Gastrocnemius medialis (tissue), 4 donors: ENCODE results near the gene SPG21. TPM values are rescaled to one million over a fixed set of nuclear protein-coding genes. Genes with fewer than 3 reads are reported as not detected.

ENCODE experiments used
- ATAC-seq, 2 donors: fragments of 150-250 bp; one replicate each; pipeline ENCODE4 v1.9.1; 2016
- DNase-seq, 2 donors: peaks; one replicate each; pipeline ENCODE4 v3.0.0-alpha.2; 2019
- H3K27ac ChIP-seq, 4 donors: fragments of 200-600 bp; sonication (generic); 1 replicate in 1 of 4; 2 replicates in 3 of 4; pipeline ENCODE4 v1.5.1; 2016 to 2018; ENCODE audit warnings: mild to moderate bottlenecking in 2 of 4, moderate library complexity in 1 of 4
- H3K27me3 ChIP-seq, 3 donors: fragments of 200-600 bp; sonication (generic) in 2 of 3; 1 replicate in 1 of 3; 2 replicates in 2 of 3; pipeline versions ENCODE4 v1.5.1 to v1.6.0; 2016 to 2019; ENCODE audit warnings: mild to moderate bottlenecking in 1 of 3, moderate library complexity in 1 of 3
- H3K36me3 ChIP-seq, 2 donors: fragments of 200-600 bp; sonication (generic) in 1 of 2; one replicate each; pipeline ENCODE4 v1.5.1; 2017 to 2018
- H3K4me1 ChIP-seq, 2 donors: fragments of 200-600 bp; sonication (generic) in 1 of 2; one replicate each; pipeline ENCODE4 v1.5.1; 2016 to 2017; ENCODE audit warnings: mild to moderate bottlenecking in 2 of 2
- H3K4me3 ChIP-seq, 4 donors: fragments of 200-600 bp; sonication (generic) in 3 of 4; 1 replicate in 1 of 4; 2 replicates in 3 of 4; pipeline ENCODE4 v1.5.1; 2016 to 2019; ENCODE audit warnings: mild to moderate bottlenecking in 2 of 4
- H3K9me3 ChIP-seq, 3 donors: fragments of 200-600 bp; sonication (generic) in 2 of 3; 1 replicate in 1 of 3; 2 replicates in 2 of 3; pipeline ENCODE4 v1.5.1; 2016 to 2019
- CTCF ChIP-seq, 5 experiments: fragments of 450-650 bp in 3 of 5; fragments of 200-600 bp in 2 of 5; sonication (generic) in 2 of 5; IDR thresholded peaks in 4 of 5; conservative IDR thresholded peaks in 1 of 5; 1 replicate in 4 of 5; 2 replicates in 1 of 5; pipeline ENCODE4 v1.5.1; 2016 to 2019; ENCODE audit warnings: antibody characterized with exemption in 5 of 5, mild to moderate bottlenecking in 3 of 5, moderate library complexity in 3 of 5
- POLR2A ChIP-seq, 2 donors: fragments of 450-650 bp; IDR thresholded peaks; one replicate each; pipeline ENCODE4 v1.6.1; 2017; ENCODE audit warnings: antibody characterized with exemption in 2 of 2, mild to moderate bottlenecking in 2 of 2, moderate library complexity in 2 of 2
- in situ Hi-C, 4 donors: fragments of 200-750 bp; cut with MboI; loops; one replicate each; pipeline versions ENCODE4 v1.15.0 to v1.8.0; 2017; ENCODE audit warnings: low sequenced_read_pairs in 4 of 4
- intact Hi-C: fragments of 100-400 bp; cut with DNase I; formaldehyde crosslinking; loops from one replicate; pipeline ENCODE4 v1.15.1; 2023; ENCODE audit warnings: low total_unique reads
- total RNA-seq, 4 donors: library from RNA; depleted of rRNA; stranded (reverse); fragments of >200 nt; gene quantifications; one replicate each; pipeline versions ENCODE4 v1.1.0 to v1.2.3, GENCODE V29; 2016

SPG21 gene
- total RNA-seq, 4 donors from 2014 or later, result 61.9 to 84.4 (median 72.5) TPM

DNA sequence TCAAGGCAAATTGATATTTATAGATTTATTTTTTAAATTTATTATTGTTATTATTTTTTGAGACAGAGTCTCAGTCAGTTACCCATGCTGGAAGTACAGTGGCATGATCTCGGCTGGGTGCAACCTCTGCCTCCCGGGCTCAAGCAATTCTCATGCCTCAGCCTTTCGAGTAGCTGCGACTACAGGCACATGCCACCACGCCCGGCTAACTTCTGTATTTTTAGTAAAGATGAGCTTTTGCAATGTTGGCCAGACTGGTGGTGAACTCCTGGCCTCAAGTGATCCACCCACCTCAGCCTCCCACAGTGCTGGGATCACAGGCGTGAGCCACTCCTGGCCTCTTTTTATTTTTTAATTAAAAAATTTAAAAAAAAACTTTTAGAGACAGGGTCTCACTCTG is 19.0 kb downstream of the SPG21 start:
- no peaks in the 10 kb centered on the region for H3K27me3 ChIP-seq
- H3K27ac ChIP-seq, result no peak overlapping the region
- in situ Hi-C loops, result no loop called here
- no peaks in the 10 kb centered on the region for H3K9me3 ChIP-seq
- intact Hi-C loops, result no loop called here
- H3K4me1 ChIP-seq, result no peaks in the 10 kb centered on the region
- peak in 1 of 2 donors; percentile 6 for DNase-seq
- H3K4me3 ChIP-seq, result no peak overlapping the region
- no peak for TF ChIP-seq POLR2A (IDR thresholded peaks at IDR 0.05)
- no peak for TF ChIP-seq CTCF (IDR thresholded peaks at IDR 0.05 in 4 of 5, conservative IDR thresholded peaks at IDR 0.05 in 1 of 5)
- H3K36me3 ChIP-seq, result peaks cover 0 to 89% of the 10 kb centered on the region in 2 donors
- no peak for ATAC-seq

- DNase-seq, result no peak
- in situ Hi-C loops (no loop called here), intact Hi-C loops (no loop called here)
- no peaks in the 10 kb centered on the region for H3K9me3 ChIP-seq
- H3K4me1 ChIP-seq, result no peaks in the 10 kb centered on the region
- H3K4me3 ChIP-seq, result no peak overlapping the region
- peaks cover 3 to 89% of the 10 kb centered on the region in 2 donors for H3K36me3 ChIP-seq
- TF ChIP-seq POLR2A (IDR thresholded peaks at IDR 0.05) (no peak), CTCF (IDR thresholded peaks at IDR 0.05 in 4 of 5, conservative IDR thresholded peaks at IDR 0.05 in 1 of 5) (no peak)
- no peaks in the 10 kb centered on the region for H3K27me3 ChIP-seq
- no peak for ATAC-seq
- H3K27ac ChIP-seq, result no peak overlapping the region
These were observed 20.3 kb downstream of the SPG21 start for GRCh38 chr15:64969401-64969800.

DNA sequence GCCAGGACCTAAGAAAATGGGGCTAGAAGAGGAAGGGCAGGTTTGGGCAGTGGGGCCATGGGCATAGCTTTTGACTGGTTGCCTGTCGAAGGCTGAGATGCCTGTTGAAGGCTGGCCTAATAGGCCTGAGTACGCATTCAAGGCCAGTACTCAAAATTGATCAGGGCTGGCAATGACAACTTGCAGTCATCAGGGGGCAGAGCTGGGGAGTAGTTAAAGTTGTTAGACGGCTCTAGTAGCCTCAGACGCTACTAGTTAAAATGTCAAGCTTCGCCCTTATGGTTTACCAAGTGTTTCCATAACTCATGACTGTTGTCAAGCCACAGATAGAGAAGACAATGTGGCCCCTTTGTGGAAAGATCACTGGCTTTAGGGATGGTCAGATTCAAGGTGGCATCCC is 28.7 kb downstream of the SPG21 start:
- no peaks in the 10 kb centered on the region for H3K4me1 ChIP-seq
- peaks cover 3 to 92% of the 10 kb centered on the region in 2 donors for H3K36me3 ChIP-seq
- TF ChIP-seq POLR2A (IDR thresholded peaks at IDR 0.05) (no peak), CTCF (IDR thresholded peaks at IDR 0.05 in 4 of 5, conservative IDR thresholded peaks at IDR 0.05 in 1 of 5) (no peak)
- DNase-seq (no peak), ATAC-seq (no peak)
- no peak overlapping the region for H3K4me3 ChIP-seq
- H3K27ac ChIP-seq, result no peak overlapping the region
- no peaks in the 10 kb centered on the region for H3K27me3 ChIP-seq
- in situ Hi-C loops (no loop called here), intact Hi-C loops (no loop called here)
- no peaks in the 10 kb centered on the region for H3K9me3 ChIP-seq

DNA sequence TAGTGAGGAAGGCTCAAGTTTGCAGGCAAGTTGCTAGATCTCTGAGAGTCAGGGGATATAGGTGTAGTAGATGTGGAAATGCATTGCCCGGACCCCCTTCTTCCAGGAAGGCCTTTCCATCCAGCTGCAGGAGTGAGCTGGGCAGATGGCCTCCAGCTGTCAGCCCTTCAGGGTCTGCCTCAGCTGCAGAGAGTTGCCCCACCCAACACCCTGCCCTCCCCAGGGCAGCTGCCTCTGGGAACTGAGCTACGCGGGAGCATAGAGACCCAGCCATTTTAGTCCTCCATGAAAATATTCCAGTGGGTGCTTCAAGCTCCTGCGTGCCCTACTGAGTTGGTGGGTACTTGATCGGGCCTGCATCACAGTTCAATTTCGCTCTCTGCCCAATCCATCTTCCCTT is 29.6 kb downstream of the SPG21 start:
- H3K27ac ChIP-seq, result no peak overlapping the region
- H3K4me1 ChIP-seq, result no peaks in the 10 kb centered on the region
- ATAC-seq (no peak), DNase-seq (no peak)
- H3K4me3 ChIP-seq, result no peak overlapping the region
- TF ChIP-seq POLR2A (IDR thresholded peaks at IDR 0.05), result no peak
- no peak for TF ChIP-seq CTCF (IDR thresholded peaks at IDR 0.05 in 4 of 5, conservative IDR thresholded peaks at IDR 0.05 in 1 of 5)
- H3K9me3 ChIP-seq, result no peaks in the 10 kb centered on the region
- H3K36me3 ChIP-seq, result peaks cover 3 to 91% of the 10 kb centered on the region in 2 donors
- H3K27me3 ChIP-seq, result no peaks in the 10 kb centered on the region
- intact Hi-C loops (no loop called here), in situ Hi-C loops (no loop called here)

GRCh38 chr15:64959128-64959527 is 30.6 kb downstream of the SPG21 start:
- ATAC-seq (no peak), DNase-seq (no peak)
- H3K27me3 ChIP-seq, result no peaks in the 10 kb centered on the region
- no peak overlapping the region for H3K4me3 ChIP-seq
- intact Hi-C loops, result no loop called here
- in situ Hi-C loops, result no loop called here
- TF ChIP-seq CTCF (IDR thresholded peaks at IDR 0.05 in 4 of 5, conservative IDR thresholded peaks at IDR 0.05 in 1 of 5) (no peak), POLR2A (IDR thresholded peaks at IDR 0.05) (no peak)
- H3K4me1 ChIP-seq, result no peaks in the 10 kb centered on the region
- H3K9me3 ChIP-seq, result no peaks in the 10 kb centered on the region
- no peak overlapping the region for H3K27ac ChIP-seq
- peaks cover 0 to 83% of the 10 kb centered on the region in 2 donors for H3K36me3 ChIP-seq
